OCI-LY7 (cell line): ENCODE data around the gene DMAC2.
"Not testable (repeated sequence)": the region's sequence is repeated elsewhere in the genome, so short reads cannot be mapped to it uniquely, and the experiment has no call there.

Experiments used
- CTCF ChIP-seq: fragments of 200-600 bp; sonication (generic); conservative IDR thresholded peaks from 2 replicates; pipeline ENCODE4 v1.5.1; 2014; ENCODE audit warnings: mild to moderate bottlenecking, antibody characterized with exemption, low read length, moderate library complexity, mixed read lengths
- EZH2phosphoT487 ChIP-seq: fragments of 200-600 bp; sonication (generic); IDR thresholded peaks from 2 replicates; pipeline ENCODE4 v1.6.1; 2018; ENCODE audit warnings: low read depth, borderline replicate concordance, mild to moderate bottlenecking, mixed run types, antibody characterized with exemption, low read length, moderate library complexity, mixed read lengths

- TF ChIP-seq CTCF: peak; percentile 52
- TF ChIP-seq EZH2phosphoT487: not testable (repeated sequence)
These were observed 23.8 kb upstream of the DMAC2 start for GRCh38 chr19:41463257-41464256.
